Measurements from ENCODE around the gene MAG. TPM values are rescaled to one million over a fixed set of nuclear protein-coding genes. Genes with fewer than 3 reads are reported as not detected.
A peak's percentile ranks its signal among the peaks of the same experiment; 100 is the strongest.

MAG gene
- total and polyA plus RNA-seq, 10 of the 15 experiments (the other 5 are each of a cell fraction or from before 2014, with no cell fraction given): 0.03 to 0.82 (median 0.17) TPM; not detected in 2

DNA sequence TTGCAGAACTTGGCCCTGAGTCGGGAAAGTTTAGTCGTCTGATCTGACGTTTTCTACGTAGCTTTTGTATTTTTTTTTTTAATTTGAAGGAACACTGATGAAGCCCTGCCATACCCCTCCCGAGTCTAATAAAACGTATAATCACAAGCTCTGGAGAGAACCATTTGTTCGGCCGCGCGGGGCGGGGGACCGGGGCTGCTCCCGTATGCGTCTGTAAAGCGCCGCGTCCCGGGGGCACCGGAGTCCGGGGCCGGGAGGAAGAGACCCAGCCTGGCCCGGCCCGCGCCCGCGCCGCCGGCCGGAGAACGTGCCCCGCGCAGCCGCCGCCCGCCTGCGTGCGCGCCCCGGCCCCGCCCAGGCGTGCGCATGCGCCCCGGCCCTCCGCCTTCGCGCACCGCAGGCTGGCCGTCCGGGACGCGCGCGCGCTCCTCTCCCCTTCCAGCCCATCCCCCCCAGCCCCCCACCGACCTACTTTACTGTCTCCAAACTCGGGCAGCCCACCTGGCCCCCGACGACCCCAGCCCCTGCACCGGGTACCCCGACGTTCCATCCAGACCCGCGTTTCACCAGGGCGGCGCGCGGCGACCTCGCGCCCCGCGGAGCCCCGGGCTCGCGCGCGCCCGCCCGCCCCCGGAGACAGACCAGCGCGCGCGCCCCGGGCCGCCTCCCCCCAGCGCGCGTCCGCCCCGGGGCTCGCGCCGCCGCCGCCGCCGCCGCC lies 24.0 kb upstream of the MAG start:
- POLR2A ChIA-PET: interaction anchor here (0.6 to 1.3 kb wide), 7 partner anchors 13 to 198 kb away, joined by 3 to 5 read pairs (median 3); no protein-coding TSS in a partner anchor
- FAIRE-seq (peak; percentile 70), ATAC-seq (peak; percentile 66), DNase-seq (ENCODE audit: low read depth, low spot score) (no peak)
- peaks cover 17% of the 10 kb centered on the region for H3K4me1 ChIP-seq (ENCODE audit: control insufficient read depth, insufficient read depth, low read length)
- 1% methylated on average over 37 of the region's 100 CpGs for WGBS (ENCODE audit: insufficient coverage, insufficient replicate concordance, low lambda C conversion rate, missing lambda C conversion rate)
- peak overlapping the region; percentile 60 for H2AFZ ChIP-seq (ENCODE audit: control insufficient read depth, low read depth, low read length)
- CTCF ChIA-PET: interaction anchor here (0.6 kb wide), 1 partner anchor 322 kb away, joined by 4 read pairs; no protein-coding TSS in a partner anchor
- no TSS peak for BruUV-seq (replicated peaks)
- peaks cover 32% of the 10 kb centered on the region for H3K79me2 ChIP-seq (ENCODE audit: control insufficient read depth, insufficient read depth, low read length)
- H3K9me3 ChIP-seq (replicated peaks; ENCODE audit: control insufficient read depth, insufficient read depth, low read length): no peaks in the 10 kb centered on the region
- RAD21 ChIA-PET (ENCODE audit: unreplicated experiment): interaction anchor here (0.6 to 1.3 kb wide), 6 partner anchors 31 to 201 kb away, joined by 3 to 9 read pairs (median 3); no protein-coding TSS in a partner anchor
- peak overlapping the region; percentile 82 for H3K4me3 ChIP-seq
- peaks cover 15 to 28% of the 10 kb centered on the region in 2 experiments for H3K36me3 ChIP-seq (ENCODE audit: control insufficient read depth in 2 of 2, insufficient read depth in 2 of 2, low read length in 1 of 2)
- no peaks in the 10 kb centered on the region for H4K20me1 ChIP-seq (ENCODE audit: control insufficient read depth, insufficient read depth)
- H3K4me2 ChIP-seq (ENCODE audit: control insufficient read depth, insufficient read depth): peak overlapping the region; percentile 92
- peak overlapping the region; percentile 96 for H3K27ac ChIP-seq (ENCODE audit: control insufficient read depth, insufficient read depth)
- in situ Hi-C loops (cut with MboI): no loop called here
- peak overlapping the region; percentile 98 for H3K9ac ChIP-seq (ENCODE audit: control insufficient read depth, insufficient read depth, low read length)
- H3K27me3 ChIP-seq (replicated peaks in 1 of 2; ENCODE audit: control insufficient read depth in 2 of 2, insufficient read depth in 2 of 2, low read length in 1 of 2): no peaks in the 10 kb centered on the region
- intact Hi-C loops (cut with micrococcal nuclease; ENCODE audit: unreplicated experiment): loop anchor here (5.0 to 10.0 kb wide), 2 partner anchors 79 to 227 kb away; partner anchors contain the start of genes FFAR1 and KRTDAP
- SMC1A ChIA-PET (ENCODE audit: uncharacterized antibody, unreplicated experiment): no interaction called here
- TF ChIP-seq CREB1 (IDR thresholded peaks at IDR 0.05; ENCODE audit: low read depth) (no peak; the same call in 1 of the 2 replicates), POLR2A (IDR thresholded peaks at IDR 0.05; ENCODE audit: low read depth, low read length) (peak; percentile 77), LARP7 (IDR thresholded peaks at IDR 0.05) (no peak), BCL3 (IDR thresholded peaks at IDR 0.05; ENCODE audit: borderline replicate concordance, insufficient read depth, low read depth, low read length, poor library complexity, severe bottlenecking) (peak; percentile 45), CHD4 (IDR thresholded peaks at IDR 0.05) (no peak), IKZF2 (IDR thresholded peaks at IDR 0.05) (no peak), JUND (IDR thresholded peaks at IDR 0.05; ENCODE audit: low read depth, low read length) (no peak), BACH1 (IDR thresholded peaks at IDR 0.05; ENCODE audit: borderline replicate concordance) (no peak), HDGF (IDR thresholded peaks at IDR 0.05) (0 out of 2 replicates have a peak, but pooled peaks have one; percentile 15), ATF7 (IDR thresholded peaks at IDR 0.05; ENCODE audit: low read depth) (no peak), KAT2A (conservative IDR thresholded peaks at IDR 0.05; ENCODE audit: control insufficient read depth, low read depth, low read length) (no peak), ZNF687 (IDR thresholded peaks at IDR 0.05) (0 out of 2 replicates have a peak, but pooled peaks have one; percentile 31), TAF1 (IDR thresholded peaks at IDR 0.05; ENCODE audit: borderline replicate concordance, low read depth, low read length) (peak; percentile 54; the same call in 1 of the 2 replicates), RFX5 (IDR thresholded peaks at IDR 0.05; ENCODE audit: low read depth, low read length) (no peak), CHD1 (IDR thresholded peaks at IDR 0.05; ENCODE audit: low read depth, low read length) (0 out of 2 replicates have a peak, but pooled peaks have one; percentile 39), IKZF1 (conservative IDR thresholded peaks at IDR 0.05) (0 out of 2 replicates have a peak, but pooled peaks have one; percentile 48), RB1 (IDR thresholded peaks at IDR 0.05; ENCODE audit: borderline replicate concordance) (no peak)
- TF ChIP-seq, protein P1, sequence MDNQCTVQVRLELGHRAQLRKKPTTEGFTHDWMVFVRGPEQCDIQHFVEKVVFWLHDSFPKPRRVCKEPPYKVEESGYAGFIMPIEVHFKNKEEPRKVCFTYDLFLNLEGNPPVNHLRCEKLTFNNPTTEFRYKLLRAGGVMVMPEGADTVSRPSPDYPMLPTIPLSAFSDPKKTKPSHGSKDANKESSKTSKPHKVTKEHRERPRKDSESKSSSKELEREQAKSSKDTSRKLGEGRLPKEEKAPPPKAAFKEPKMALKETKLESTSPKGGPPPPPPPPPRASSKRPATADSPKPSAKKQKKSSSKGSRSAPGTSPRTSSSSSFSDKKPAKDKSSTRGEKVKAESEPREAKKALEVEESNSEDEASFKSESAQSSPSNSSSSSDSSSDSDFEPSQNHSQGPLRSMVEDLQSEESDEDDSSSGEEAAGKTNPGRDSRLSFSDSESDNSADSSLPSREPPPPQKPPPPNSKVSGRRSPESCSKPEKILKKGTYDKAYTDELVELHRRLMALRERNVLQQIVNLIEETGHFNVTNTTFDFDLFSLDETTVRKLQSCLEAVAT (IDR thresholded peaks at IDR 0.05): 0 out of 2 replicates have a peak, but pooled peaks have one; percentile 43

Data from GM12878 (cell line).